ENCODE data around the gene HPGDS. TPM values are rescaled to one million over a fixed set of nuclear protein-coding genes. Genes with fewer than 3 reads are reported as not detected.

The HPGDS gene
- total and polyA plus RNA-seq, 2 donors (not counting 1 experiment from before 2014, with no cell fraction given) = not detected

GRCh38 chr4:94370533-94371254, 28.1 kb upstream of the HPGDS start:
- intact Hi-C loops (cut with micrococcal nuclease) = no loop called here
- H3K9me3 ChIP-seq (ENCODE audit: control extremely low read depth in 1 of 3, control insufficient read depth in 2 of 3, insufficient read depth in 1 of 3, low read length in 2 of 3) = no peaks in the 10 kb centered on the region
- H3K4me2 ChIP-seq (replicated peaks; ENCODE audit: low read depth, low read length, poor library complexity, severe bottlenecking) = no peak overlapping the region
- H4K20me1 ChIP-seq (ENCODE audit: control insufficient read depth, insufficient read depth, low read length, poor library complexity, severe bottlenecking) = no peaks in the 10 kb centered on the region
- H3K9me3 Mint-ChIP-seq (ENCODE audit: insufficient read depth) = peaks cover 3% of the 10 kb centered on the region
- WGBS (ENCODE audit: insufficient coverage) = no CpG with 5 or more reads among the region's 6 CpGs
- H3K9ac ChIP-seq (ENCODE audit: low read length) = no peak overlapping the region
- no peak overlapping the region for H3K4me3 Mint-ChIP-seq
- peaks cover 26% of the 10 kb centered on the region for H3K27me3 Mint-ChIP-seq
- no peak for DNase-seq
- H3K27ac Mint-ChIP-seq = no peak overlapping the region
- POLR2A ChIA-PET = no interaction called here
- H3K27me3 ChIP-seq (replicated peaks in 1 of 4; ENCODE audit: control extremely low read depth in 1 of 4, control insufficient read depth in 3 of 4, insufficient read depth in 4 of 4, low read length in 3 of 4) = no peaks in the 10 kb centered on the region
- H2AFZ ChIP-seq (ENCODE audit: insufficient read depth, low read depth, low read length, poor library complexity, severe bottlenecking) = no peak overlapping the region
- H3K4me1 ChIP-seq (ENCODE audit: control insufficient read depth in 2 of 2, insufficient read depth in 2 of 2, low read length in 2 of 2) = no peaks in the 10 kb centered on the region
- H3K27ac ChIP-seq (ENCODE audit: low read length in 2 of 2) = no peak overlapping the region
- H3K36me3 ChIP-seq (replicated peaks in 1 of 2; ENCODE audit: control extremely low read depth in 1 of 2, control insufficient read depth in 1 of 2, extremely low read depth in 1 of 2, insufficient read depth in 2 of 2, low read length in 1 of 2) = no peaks in the 10 kb centered on the region
- no peak for TF ChIP-seq CTCF (IDR thresholded peaks at IDR 0.05)
- no peak for TF ChIP-seq EZH2 (IDR thresholded peaks at IDR 0.05; ENCODE audit: borderline replicate concordance, insufficient read depth, low read depth, low read length, poor library complexity, severe bottlenecking)
- CTCF ChIA-PET = no interaction called here
- H3K4me3 ChIP-seq (ENCODE audit: control extremely low read depth in 1 of 5, extremely low read depth in 1 of 5, insufficient read depth in 1 of 5, low read depth in 2 of 5, low read length in 4 of 5) = no peak overlapping the region
- no peaks in the 10 kb centered on the region for H3K4me1 Mint-ChIP-seq
- no peaks in the 10 kb centered on the region for H3K79me2 ChIP-seq (ENCODE audit: control insufficient read depth, insufficient read depth, low read length)
- no peak for ATAC-seq (ENCODE audit: low read depth)

GRCh38 chr4:94369046-94369445, 26.4 kb upstream of the HPGDS start:
- Histone ChIP-seq H3K4me3 (ENCODE audit: control extremely low read depth in 1 of 5, extremely low read depth in 1 of 5, insufficient read depth in 1 of 5, low read depth in 2 of 5, low read length in 4 of 5) (no peak overlapping the region), H3K4me1 (ENCODE audit: control insufficient read depth in 2 of 2, insufficient read depth in 2 of 2, low read length in 2 of 2) (no peaks in the 10 kb centered on the region), H3K9ac (ENCODE audit: low read length) (no peak overlapping the region), H4K20me1 (ENCODE audit: control insufficient read depth, insufficient read depth, low read length, poor library complexity, severe bottlenecking) (no peaks in the 10 kb centered on the region), H3K36me3 (replicated peaks in 1 of 2; ENCODE audit: control extremely low read depth in 1 of 2, control insufficient read depth in 1 of 2, extremely low read depth in 1 of 2, insufficient read depth in 2 of 2, low read length in 1 of 2) (no peaks in the 10 kb centered on the region), H3K27ac (ENCODE audit: low read length in 2 of 2) (no peak overlapping the region), H3K9me3 (ENCODE audit: control extremely low read depth in 1 of 3, control insufficient read depth in 2 of 3, insufficient read depth in 1 of 3, low read length in 2 of 3) (no peaks in the 10 kb centered on the region), H3K4me2 (replicated peaks; ENCODE audit: low read depth, low read length, poor library complexity, severe bottlenecking) (no peak overlapping the region), H3K79me2 (ENCODE audit: control insufficient read depth, insufficient read depth, low read length) (no peaks in the 10 kb centered on the region), H3K27me3 (replicated peaks in 1 of 4; ENCODE audit: control extremely low read depth in 1 of 4, control insufficient read depth in 3 of 4, insufficient read depth in 4 of 4, low read length in 3 of 4) (no peaks in the 10 kb centered on the region), H2AFZ (ENCODE audit: insufficient read depth, low read depth, low read length, poor library complexity, severe bottlenecking) (no peak overlapping the region)
- CTCF ChIA-PET = no interaction called here
- Mint-ChIP-seq H3K9me3 (ENCODE audit: insufficient read depth) (peaks cover 3% of the 10 kb centered on the region), H3K4me1 (no peaks in the 10 kb centered on the region), H3K27ac (no peak overlapping the region), H3K27me3 (peaks cover 21% of the 10 kb centered on the region), H3K4me3 (no peak overlapping the region)
- no peak for ATAC-seq (ENCODE audit: low read depth)
- POLR2A ChIA-PET = no interaction called here
- intact Hi-C loops (cut with micrococcal nuclease) = no loop called here
- TF ChIP-seq CTCF (IDR thresholded peaks at IDR 0.05) (no peak), EZH2 (IDR thresholded peaks at IDR 0.05; ENCODE audit: borderline replicate concordance, insufficient read depth, low read depth, low read length, poor library complexity, severe bottlenecking) (no peak)
- WGBS (ENCODE audit: insufficient coverage) = no CpG with 5 or more reads among the region's 2 CpGs
- no peak for DNase-seq

Measured in B cell (primary cell).